Measurements from ENCODE around the gene PRPH.
A peak's percentile ranks its signal among the peaks of the same experiment; 100 is the strongest.
"Not testable (repeated sequence)": the region's sequence is repeated elsewhere in the genome, so short reads cannot be mapped to it uniquely, and the experiment has no call there.

PRPH gene

DNA sequence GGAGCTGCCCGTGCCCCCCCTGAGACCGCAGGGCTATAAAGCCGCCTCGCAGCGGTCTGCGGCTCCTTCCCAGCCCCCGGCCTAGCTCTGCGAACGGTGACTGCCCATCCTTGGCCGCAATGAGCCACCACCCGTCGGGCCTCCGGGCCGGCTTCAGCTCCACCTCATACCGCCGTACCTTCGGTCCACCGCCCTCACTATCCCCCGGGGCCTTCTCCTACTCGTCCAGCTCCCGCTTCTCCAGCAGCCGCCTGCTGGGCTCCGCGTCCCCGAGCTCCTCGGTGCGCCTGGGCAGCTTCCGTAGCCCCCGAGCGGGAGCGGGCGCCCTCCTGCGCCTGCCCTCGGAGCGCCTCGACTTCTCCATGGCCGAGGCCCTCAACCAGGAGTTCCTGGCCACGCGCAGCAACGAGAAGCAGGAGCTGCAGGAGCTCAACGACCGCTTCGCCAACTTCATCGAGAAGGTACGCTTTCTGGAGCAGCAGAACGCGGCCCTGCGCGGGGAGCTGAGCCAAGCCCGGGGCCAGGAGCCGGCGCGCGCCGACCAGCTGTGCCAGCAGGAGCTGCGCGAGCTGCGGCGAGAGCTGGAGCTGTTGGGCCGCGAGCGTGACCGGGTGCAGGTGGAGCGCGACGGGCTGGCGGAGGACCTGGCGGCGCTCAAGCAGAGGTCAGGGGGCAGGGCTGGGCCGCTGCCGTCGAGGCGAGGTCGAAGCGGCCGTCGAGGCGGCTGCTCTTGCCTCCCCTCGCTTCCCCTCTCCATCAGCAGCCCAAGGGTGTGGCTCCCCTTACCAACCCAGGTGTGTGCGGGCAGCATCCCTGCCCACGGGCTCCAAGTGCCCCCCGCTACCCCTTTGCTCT is at the start of gene PRPH:
Gene PRPH, plus strand, starts transcription at position 66 of the 855 bp plus-strand sequence. Its CDS starts 54 bp downstream, at position 120.
- no peak for DNase-seq (ENCODE audit: low spot score)

DNA sequence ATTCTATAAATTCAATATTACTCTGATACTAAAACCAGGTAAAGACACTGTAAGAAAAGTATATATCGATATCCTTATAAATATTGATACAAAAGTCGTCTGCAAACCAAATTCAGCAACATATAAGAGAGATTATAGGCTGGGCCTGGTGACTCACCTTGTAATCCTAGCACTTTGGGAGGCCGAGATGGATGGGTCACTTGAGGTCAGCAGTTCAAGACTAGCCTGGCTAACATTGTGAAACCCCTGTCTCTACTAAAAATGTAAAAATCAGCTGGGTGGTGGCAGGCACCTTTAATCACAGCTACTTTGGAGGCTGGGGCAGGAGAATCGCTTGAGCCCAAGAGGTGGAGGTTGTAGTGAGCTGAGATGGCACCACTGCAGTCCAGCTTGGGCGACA is 43.6 kb upstream of the PRPH start:
- DNase-seq (ENCODE audit: low spot score), result no peak

DNA sequence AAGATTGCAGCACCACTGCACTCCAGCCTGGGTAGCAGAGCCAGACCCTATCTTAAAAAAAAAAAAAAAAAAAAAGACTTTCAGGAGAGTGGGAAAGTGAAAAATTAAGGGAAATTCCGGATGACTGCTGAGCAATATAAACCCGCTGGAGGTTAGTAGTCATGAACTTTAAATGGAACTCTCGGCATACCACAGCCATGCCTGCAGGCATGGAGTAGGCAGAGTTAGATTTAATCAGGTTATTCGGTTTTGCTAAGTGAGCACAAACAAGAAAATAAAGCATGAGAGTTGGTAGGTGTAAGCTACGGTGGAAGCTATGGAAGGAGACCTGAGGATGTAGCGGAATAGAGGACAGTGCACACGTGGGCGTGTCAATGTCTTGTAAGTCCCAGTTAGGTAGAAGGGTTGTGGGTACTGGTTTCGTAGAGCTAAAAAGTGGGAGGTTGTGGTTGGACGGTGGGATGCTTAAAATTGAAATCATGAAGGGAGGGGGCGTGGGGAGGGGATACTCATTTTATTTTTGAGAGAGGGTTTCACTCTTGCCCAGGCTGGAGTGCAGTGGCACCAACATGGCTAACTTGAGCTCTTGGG is 41.8 kb upstream of the PRPH start:
- DNase-seq (ENCODE audit: low spot score), result no peak

- not testable (repeated sequence) for DNase-seq (ENCODE audit: low spot score)
These were observed 39.5 kb upstream of the PRPH start for GRCh38 chr12:49255456-49255855.

- no peak for DNase-seq (ENCODE audit: low spot score)
These were observed 38.9 kb upstream of the PRPH start for GRCh38 chr12:49255857-49256637.

DNA sequence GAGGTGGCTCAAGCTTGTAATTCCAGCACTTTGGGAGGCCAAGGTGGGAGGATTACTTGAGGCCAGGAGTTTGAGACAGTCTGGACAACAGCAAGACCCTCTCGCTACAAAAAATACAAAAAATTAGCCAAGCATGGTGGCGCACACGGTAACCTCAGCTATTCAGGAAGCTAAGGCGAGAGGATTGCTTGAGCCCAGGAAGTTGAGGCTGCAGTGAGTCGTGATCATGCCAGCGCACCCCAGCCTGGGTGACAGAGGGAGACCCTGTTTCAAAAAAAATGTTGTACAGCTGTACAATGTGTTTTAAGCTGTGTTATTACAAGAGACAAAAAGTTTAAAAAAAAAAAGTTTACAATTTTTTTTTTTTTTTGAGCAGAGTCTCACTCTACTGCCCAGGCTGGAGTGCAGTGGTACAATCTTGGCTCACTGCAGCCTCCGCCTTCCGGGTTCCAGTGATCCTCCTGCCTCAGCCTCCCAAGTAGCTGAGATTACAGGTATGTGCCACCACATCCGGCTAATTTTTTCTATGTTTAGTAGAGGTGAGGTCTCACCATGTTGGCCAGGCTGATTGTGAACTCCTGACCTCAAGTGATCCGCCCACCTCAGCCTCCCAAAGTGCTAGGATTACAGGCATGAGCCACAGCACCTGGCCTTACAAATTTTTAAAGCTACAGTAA is 37.3 kb upstream of the PRPH start:
- DNase-seq (ENCODE audit: low spot score), result not testable (repeated sequence)

GRCh38 chr12:49259452-49259851 is 35.5 kb upstream of the PRPH start:
- DNase-seq (ENCODE audit: low spot score), result no peak

- DNase-seq (ENCODE audit: low spot score), result no peak
These were observed 34.8 kb upstream of the PRPH start for GRCh38 chr12:49260166-49260565.

- DNase-seq (ENCODE audit: low spot score), result no peak
These were observed 34.2 kb upstream of the PRPH start for GRCh38 chr12:49260571-49261363.

DNA sequence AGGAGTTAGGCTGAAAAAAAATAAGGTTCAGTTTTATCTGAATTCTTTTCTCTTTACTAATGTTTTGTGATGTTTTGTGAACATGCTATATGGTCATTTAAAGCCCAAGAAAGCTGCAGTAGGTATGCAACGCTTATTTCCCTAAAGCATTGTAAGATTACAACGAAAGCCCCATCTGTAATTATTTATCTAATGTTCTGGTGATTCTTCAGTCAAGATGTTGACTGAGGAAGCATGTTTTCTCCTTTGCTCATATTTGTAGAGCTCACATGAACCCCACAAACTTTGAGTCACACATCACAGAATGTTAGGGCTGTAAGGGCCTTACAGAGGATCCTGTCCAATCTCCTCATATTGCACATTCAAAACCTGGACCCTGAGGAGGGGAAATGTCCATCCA is 33.2 kb upstream of the PRPH start:
- no peak for DNase-seq (ENCODE audit: low spot score)

DNA sequence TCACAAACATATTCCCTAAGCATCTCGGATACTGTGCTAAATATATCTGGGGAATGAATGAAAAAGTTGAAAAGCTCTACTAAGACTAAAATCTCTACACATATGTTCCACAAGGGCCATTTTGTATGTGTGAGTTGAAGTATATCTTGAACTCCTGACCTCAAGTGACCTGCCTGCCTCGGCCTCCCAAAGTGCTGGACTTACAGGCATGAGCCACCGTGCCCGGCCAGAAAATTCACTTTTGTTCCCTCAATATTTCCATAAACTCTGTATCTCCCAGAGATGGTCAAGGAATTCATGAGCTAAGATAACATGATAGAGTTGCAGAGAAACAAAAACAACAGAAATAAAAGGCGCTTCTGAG is 31.6 kb upstream of the PRPH start:
- no peak for DNase-seq (ENCODE audit: low spot score)

DNA sequence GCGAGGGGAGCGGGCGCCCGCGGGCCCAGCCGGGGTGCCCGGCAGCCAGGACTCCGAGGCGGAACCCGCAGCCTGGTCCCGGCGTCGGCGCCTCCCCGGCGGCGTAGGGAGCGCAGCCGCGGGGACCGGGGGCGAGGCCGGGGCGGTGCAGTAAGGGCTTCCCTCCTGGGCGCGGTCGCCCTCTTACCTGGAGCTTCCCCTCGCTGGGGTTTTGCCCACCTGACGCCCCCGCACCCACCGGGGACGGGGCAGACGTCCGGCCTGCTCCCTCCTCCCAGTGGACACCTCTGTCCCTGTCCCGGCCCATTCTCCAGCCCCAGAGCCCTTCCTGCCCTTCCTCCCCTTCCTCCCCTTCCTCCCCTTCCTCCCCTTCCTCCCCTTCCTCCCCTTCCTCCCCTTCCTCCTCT is 30.5 kb upstream of the PRPH start:
- DNase-seq (ENCODE audit: low spot score), result no peak

DNA sequence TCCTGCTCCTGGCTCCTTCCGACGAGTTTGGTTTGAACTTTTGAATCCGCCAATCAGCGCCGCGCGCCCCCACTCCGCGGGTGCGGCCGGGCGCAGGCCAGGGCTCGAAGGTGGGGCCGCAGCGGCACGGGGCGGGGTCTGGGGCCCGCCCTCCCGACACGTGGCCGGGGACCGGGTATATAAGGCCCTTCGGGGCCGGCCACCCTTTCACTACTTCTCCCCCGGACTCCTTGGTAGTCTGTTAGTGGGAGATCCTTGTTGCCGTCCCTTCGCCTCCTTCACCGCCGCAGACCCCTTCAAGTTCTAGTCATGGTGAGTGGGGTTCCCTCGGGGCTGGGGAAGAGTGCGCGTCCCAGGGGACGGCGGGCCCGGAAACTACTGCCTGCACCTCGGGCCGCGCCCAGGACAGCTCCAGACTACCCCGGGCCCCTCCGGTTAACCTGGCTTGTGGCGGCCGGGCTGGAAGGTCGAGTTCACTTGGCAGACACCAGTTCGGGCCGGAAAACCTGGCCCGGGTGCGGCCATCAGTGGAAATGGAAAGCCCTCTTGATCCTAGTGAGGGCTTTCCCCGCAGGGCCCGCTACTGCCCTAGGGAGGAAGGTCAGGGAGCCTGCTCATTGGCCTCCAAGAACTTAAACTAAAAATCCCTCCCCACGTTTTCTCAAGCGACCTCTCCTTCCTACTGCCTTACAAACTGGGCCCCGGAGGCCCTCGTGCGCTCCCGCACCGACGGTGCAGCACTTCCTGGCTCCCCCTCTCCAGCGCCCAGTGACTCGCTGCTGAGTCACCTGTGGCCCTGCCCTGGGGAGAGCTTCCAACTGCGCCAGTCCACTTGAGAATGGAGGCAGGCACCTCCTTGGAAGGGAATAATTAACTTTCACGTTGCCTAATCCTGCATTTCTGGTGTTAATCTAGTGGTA is 29.8 kb upstream of the PRPH start, which contains the start of gene TUBA1C:
Gene TUBA1C, plus strand, starts transcription at position 210 of the 920 bp plus-strand sequence. Its CDS starts 100 bp downstream, at position 310.
- DNase-seq (ENCODE audit: low spot score), result peak; percentile 93

DNA sequence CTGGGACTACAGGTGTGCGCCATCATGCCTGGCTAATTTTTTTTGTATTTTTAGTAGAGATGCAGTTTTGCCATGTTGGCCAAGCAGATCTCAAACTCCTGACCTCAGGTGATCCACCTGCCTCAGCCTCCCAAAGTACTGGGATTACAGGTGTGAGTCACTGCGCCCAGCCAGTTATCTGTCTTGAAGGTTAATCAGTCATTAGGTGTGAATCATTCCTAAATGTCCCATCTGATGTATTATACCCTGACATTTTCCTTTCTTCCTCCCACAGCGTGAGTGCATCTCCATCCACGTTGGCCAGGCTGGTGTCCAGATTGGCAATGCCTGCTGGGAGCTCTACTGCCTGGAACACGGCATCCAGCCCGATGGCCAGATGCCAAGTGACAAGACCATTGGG is 25.8 kb upstream of the PRPH start:
- not testable (repeated sequence) for DNase-seq (ENCODE audit: low spot score)

- no peak for DNase-seq (ENCODE audit: low spot score)
These were observed 21.9 kb upstream of the PRPH start for GRCh38 chr12:49272790-49273725.

- DNase-seq (ENCODE audit: low spot score), result no peak
These were observed 21.1 kb upstream of the PRPH start for GRCh38 chr12:49273726-49274395.

- DNase-seq (ENCODE audit: low spot score), result no peak
These were observed 20.4 kb upstream of the PRPH start for GRCh38 chr12:49274396-49275069.
